Measurements from ENCODE around the gene BORCS8.
A peak's percentile ranks its signal among the peaks of the same experiment; 100 is the strongest.

BORCS8 gene

GRCh38 chr19:19213426-19214158 is 21.6 kb upstream of the BORCS8 start:
- no peak for DNase-seq

GRCh38 chr19:19212916-19213315 is 21.0 kb upstream of the BORCS8 start:
- DNase-seq = no peak

- DNase-seq = no peak
These were observed 19.8 kb upstream of the BORCS8 start, which contains the start of gene NCAN for GRCh38 chr19:19211499-19212420. Gene NCAN (plus strand): TSS chr19:19211958. CDS start chr19:19216954, 4,996 bp downstream.

GRCh38 chr19:19209372-19209771 is 17.4 kb upstream of the BORCS8 start:
- DNase-seq = peak; percentile 40

GRCh38 chr19:19207637-19208572 is 16.0 kb upstream of the BORCS8 start:
- no peak for DNase-seq

- no peak for DNase-seq
These were observed 15.0 kb upstream of the BORCS8 start for GRCh38 chr19:19206938-19207337.

- no peak for DNase-seq
These were observed 13.8 kb upstream of the BORCS8 start for GRCh38 chr19:19205416-19206410.

GRCh38 chr19:19204181-19204580 is 12.2 kb upstream of the BORCS8 start:
- no peak for DNase-seq

- DNase-seq = peak; percentile 81
These were observed 11.3 kb upstream of the BORCS8 start, which contains the start of gene NR2C2AP for GRCh38 chr19:19203012-19203856. Gene NR2C2AP (minus strand): TSS chr19:19203414. CDS start chr19:19203060, 354 bp downstream.

GRCh38 chr19:19202707-19203011 is 10.7 kb upstream of the BORCS8 start:
- DNase-seq = no peak

- DNase-seq = no peak
These were observed 10.0 kb upstream of the BORCS8 start for GRCh38 chr19:19201697-19202630.

GRCh38 chr19:19193926-19194325 is 2.0 kb upstream of the BORCS8 start:
- no peak for DNase-seq

GRCh38 chr19:19192910-19193423 is 1.0 kb upstream of the BORCS8 start:
- no peak for DNase-seq

GRCh38 chr19:19191768-19192077 is 229 bp downstream of the BORCS8 start:
- DNase-seq = no peak

- no peak for DNase-seq
These were observed 5.2 kb downstream of the BORCS8 start for GRCh38 chr19:19186742-19187141.

- peak; percentile 22 for DNase-seq
These were observed 5.9 kb downstream of the BORCS8 start for GRCh38 chr19:19185853-19186740.

- no peak for DNase-seq
These were observed 10.4 kb downstream of the BORCS8 start for GRCh38 chr19:19181488-19181998.
